ENCODE data around the gene SPTB. TPM values are rescaled to one million over a fixed set of nuclear protein-coding genes. Genes with fewer than 3 reads are reported as not detected.

SPTB gene
- polyA plus RNA-seq, 3 donors from 2014 or later, result 0.29 TPM; not detected in 2

- no peaks in the 10 kb centered on the region for H3K9me3 Mint-ChIP-seq
- peaks cover 4 to 22% (median 19%) of the 10 kb centered on the region in 3 donors for H3K36me3 Mint-ChIP-seq
- peak overlapping the region; percentile 96 to 99 (median 97) for H3K27ac Mint-ChIP-seq
- peak overlapping the region; percentile 37 to 96 (median 89) for H3K4me3 Mint-ChIP-seq
- DNase-seq, result no peak
- peaks cover 6 to 17% (median 16%) of the 10 kb centered on the region in 3 donors for H3K27me3 Mint-ChIP-seq (ENCODE audit: low read depth in 3 of 3)
- peaks cover 100% of the 10 kb centered on the region in 2 donors for H3K4me1 Mint-ChIP-seq
These were observed 160.1 kb downstream of the SPTB start for GRCh38 chr14:64719601-64720000.

GRCh38 chr14:64718762-64719161 lies 160.9 kb downstream of the SPTB start:
- peaks cover 100% of the 10 kb centered on the region in 2 donors for H3K4me1 Mint-ChIP-seq

GRCh38 chr14:64717870-64718269 lies 161.8 kb downstream of the SPTB start:
- Mint-ChIP-seq H3K27me3 (ENCODE audit: low read depth in 3 of 3) (peaks cover 0 to 10% (median 7%) of the 10 kb centered on the region in 3 donors), H3K27ac (peak overlapping the region; percentile 93 to 99 (median 97)), H3K4me3 (peak overlapping the region; percentile 52 to 79 (median 76)), H3K9me3 (peaks cover 0 to 3% (median 0%) of the 10 kb centered on the region in 6 donors), H3K4me1 (peaks cover 100% of the 10 kb centered on the region in 2 donors), H3K36me3 (peaks cover 8 to 26% (median 22%) of the 10 kb centered on the region in 3 donors)
- no peak for DNase-seq

More at GRCh38 chr14:64718762-64719161, 160.9 kb downstream of the SPTB start:
- H3K9me3 Mint-ChIP-seq, result peaks cover 0 to 3% (median 0%) of the 10 kb centered on the region in 6 donors
- peak overlapping the region; percentile 93 to 99 (median 97) for H3K27ac Mint-ChIP-seq
- peaks cover 3 to 15% (median 11%) of the 10 kb centered on the region in 3 donors for H3K27me3 Mint-ChIP-seq (ENCODE audit: low read depth in 3 of 3)
- peak overlapping the region; percentile 26 to 76 (median 58) for H3K4me3 Mint-ChIP-seq
- DNase-seq, result no peak
- H3K36me3 Mint-ChIP-seq, result peaks cover 8 to 22% (median 20%) of the 10 kb centered on the region in 3 donors

- Mint-ChIP-seq H3K27ac (peak overlapping the region; percentile 93 to 99 (median 98)), H3K9me3 (peaks cover 0 to 3% (median 0%) of the 10 kb centered on the region in 6 donors), H3K36me3 (peaks cover 11 to 28% (median 26%) of the 10 kb centered on the region in 3 donors), H3K27me3 (ENCODE audit: low read depth in 3 of 3) (peaks cover 0 to 5% (median 5%) of the 10 kb centered on the region in 3 donors), H3K4me3 (peak overlapping the region; percentile 52 to 77 (median 65)), H3K4me1 (peaks cover 100% of the 10 kb centered on the region in 2 donors)
- no peak for DNase-seq
These were observed 163.9 kb downstream of the SPTB start for GRCh38 chr14:64715628-64716412.

- peak overlapping the region; percentile 93 to 99 (median 98) for H3K27ac Mint-ChIP-seq
- peaks cover 0 to 3% (median 0%) of the 10 kb centered on the region in 6 donors for H3K9me3 Mint-ChIP-seq
- peak overlapping the region; percentile 61 to 77 (median 65) for H3K4me3 Mint-ChIP-seq
- DNase-seq, result no peak
- H3K36me3 Mint-ChIP-seq, result peaks cover 11 to 30% (median 27%) of the 10 kb centered on the region in 3 donors
- peaks cover 0 to 5% (median 5%) of the 10 kb centered on the region in 3 donors for H3K27me3 Mint-ChIP-seq (ENCODE audit: low read depth in 3 of 3)
- peaks cover 100% of the 10 kb centered on the region in 2 donors for H3K4me1 Mint-ChIP-seq
These were observed 164.5 kb downstream of the SPTB start for GRCh38 chr14:64715146-64715627.

GRCh38 chr14:64714432-64715025 lies 165.2 kb downstream of the SPTB start:
- peak overlapping the region; percentile 93 to 99 (median 98) for H3K27ac Mint-ChIP-seq
- H3K27me3 Mint-ChIP-seq (ENCODE audit: low read depth in 3 of 3), result peaks cover 0 to 5% (median 3%) of the 10 kb centered on the region in 3 donors
- H3K36me3 Mint-ChIP-seq, result peaks cover 7 to 27% (median 25%) of the 10 kb centered on the region in 3 donors
- peaks cover 100% of the 10 kb centered on the region in 2 donors for H3K4me1 Mint-ChIP-seq
- no peak for DNase-seq
- peaks cover 0 to 3% (median 0%) of the 10 kb centered on the region in 6 donors for H3K9me3 Mint-ChIP-seq
- H3K4me3 Mint-ChIP-seq, result peak overlapping the region; percentile 54 to 71 (median 64)

GRCh38 chr14:64713677-64714076 lies 166.0 kb downstream of the SPTB start:
- peak overlapping the region; percentile 41 to 71 (median 54) for H3K4me3 Mint-ChIP-seq
- H3K4me1 Mint-ChIP-seq, result peaks cover 100% of the 10 kb centered on the region in 2 donors
- peaks cover 0 to 3% (median 0%) of the 10 kb centered on the region in 6 donors for H3K9me3 Mint-ChIP-seq
- H3K27ac Mint-ChIP-seq, result peak overlapping the region; percentile 93 to 100 (median 99)
- no peak for DNase-seq
- H3K27me3 Mint-ChIP-seq (ENCODE audit: low read depth in 3 of 3), result peaks cover 2 to 9% (median 5%) of the 10 kb centered on the region in 3 donors
- H3K36me3 Mint-ChIP-seq, result peaks cover 7 to 25% (median 23%) of the 10 kb centered on the region in 3 donors

- Mint-ChIP-seq H3K4me1 (peaks cover 100% of the 10 kb centered on the region in 2 donors), H3K36me3 (peaks cover 7 to 21% (median 12%) of the 10 kb centered on the region in 3 donors), H3K4me3 (peak overlapping the region; percentile 50 to 97 (median 95)), H3K9me3 (peaks cover 0 to 3% (median 0%) of the 10 kb centered on the region in 6 donors), H3K27ac (peak overlapping the region; percentile 93 to 100 (median 98)), H3K27me3 (ENCODE audit: low read depth in 3 of 3) (peaks cover 0 to 15% (median 5%) of the 10 kb centered on the region in 3 donors)
- no peak for DNase-seq
These were observed 168.7 kb downstream of the SPTB start for GRCh38 chr14:64711039-64711438.

- Mint-ChIP-seq H3K9me3 (peaks cover 0 to 3% (median 0%) of the 10 kb centered on the region in 6 donors), H3K27me3 (ENCODE audit: low read depth in 3 of 3) (peaks cover 2 to 18% (median 5%) of the 10 kb centered on the region in 3 donors), H3K36me3 (peaks cover 4 to 17% (median 8%) of the 10 kb centered on the region in 3 donors), H3K4me3 (peak overlapping the region; percentile 91 to 97 (median 95)), H3K27ac (peak overlapping the region; percentile 93 to 100 (median 98)), H3K4me1 (peaks cover 88 to 89% of the 10 kb centered on the region in 2 donors)
- no peak for DNase-seq
These were observed 170.6 kb downstream of the SPTB start for GRCh38 chr14:64709126-64709525.

GRCh38 chr14:64708148-64709004 lies 171.3 kb downstream of the SPTB start:
- no peaks in the 10 kb centered on the region for H3K9me3 Mint-ChIP-seq
- peak; percentile 75 to 80 (median 79) for DNase-seq
- peaks cover 4 to 11% (median 4%) of the 10 kb centered on the region in 3 donors for H3K36me3 Mint-ChIP-seq
- peaks cover 87 to 88% of the 10 kb centered on the region in 2 donors for H3K4me1 Mint-ChIP-seq
- H3K27me3 Mint-ChIP-seq (ENCODE audit: low read depth in 3 of 3), result peaks cover 2 to 18% (median 5%) of the 10 kb centered on the region in 3 donors
- H3K27ac Mint-ChIP-seq, result peak overlapping the region; percentile 93 to 100 (median 98)
- peak overlapping the region; percentile 91 to 97 (median 95) for H3K4me3 Mint-ChIP-seq

GRCh38 chr14:64707661-64708060 lies 172.0 kb downstream of the SPTB start:
- H3K36me3 Mint-ChIP-seq, result peaks cover 3 to 6% (median 4%) of the 10 kb centered on the region in 3 donors
- DNase-seq, result peak in 2 of 3 donors; percentile 41 to 43
- peak overlapping the region; percentile 91 to 97 (median 95) for H3K4me3 Mint-ChIP-seq
- H3K27ac Mint-ChIP-seq, result peak overlapping the region; percentile 93 to 100 (median 98)
- H3K27me3 Mint-ChIP-seq (ENCODE audit: low read depth in 3 of 3), result peaks cover 2 to 18% (median 5%) of the 10 kb centered on the region in 3 donors
- peaks cover 87% of the 10 kb centered on the region in 2 donors for H3K4me1 Mint-ChIP-seq
- H3K9me3 Mint-ChIP-seq, result peaks cover 0 to under 1% (median 0%) of the 10 kb centered on the region in 6 donors

GRCh38 chr14:64706593-64707193 lies 173.0 kb downstream of the SPTB start:
- peaks cover 80 to 82% of the 10 kb centered on the region in 2 donors for H3K4me1 Mint-ChIP-seq
- DNase-seq, result no peak
- peak overlapping the region; percentile 93 to 100 (median 98) for H3K27ac Mint-ChIP-seq
- H3K9me3 Mint-ChIP-seq, result peaks cover 0 to 1% (median 0%) of the 10 kb centered on the region in 6 donors
- H3K36me3 Mint-ChIP-seq, result peaks cover 0 to 4% (median under 1%) of the 10 kb centered on the region in 3 donors
- H3K27me3 Mint-ChIP-seq (ENCODE audit: low read depth in 3 of 3), result peaks cover 2 to 18% (median 5%) of the 10 kb centered on the region in 3 donors
- peak overlapping the region; percentile 91 to 97 (median 95) for H3K4me3 Mint-ChIP-seq

Data from immature natural killer cell (primary cell).